ENCODE measurements around the gene LRRK2.

Gene LRRK2

GRCh38 chr12:40204337-40204736 lies 20.5 kb upstream of the LRRK2 start:
- H4K20me1 ChIP-seq (ENCODE audit: insufficient read depth, low read length, poor library complexity, severe bottlenecking): no peaks in the 10 kb centered on the region
- H3K4me2 ChIP-seq (ENCODE audit: low read depth, low read length, poor library complexity, severe bottlenecking): no peak overlapping the region
- H3K9ac ChIP-seq (ENCODE audit: low read depth, low read length, poor library complexity, severe bottlenecking): no peak overlapping the region
- H3K9me2 ChIP-seq (replicated peaks; ENCODE audit: low read depth, low read length): no peaks in the 10 kb centered on the region
- H3F3A ChIP-seq (ENCODE audit: low read depth): no peaks in the 10 kb centered on the region
- H2AFZ ChIP-seq (ENCODE audit: low read length): no peak overlapping the region
- H3K4me1 ChIP-seq (ENCODE audit: insufficient read depth, low read length, poor library complexity, severe bottlenecking): no peaks in the 10 kb centered on the region
- no peaks in the 10 kb centered on the region for H3K9me3 ChIP-seq (ENCODE audit: insufficient read depth, low read depth, low read length)
- H3K4me3 ChIP-seq (ENCODE audit: low read length, poor library complexity, severe bottlenecking): no peak overlapping the region
- no peaks in the 10 kb centered on the region for H3K27me3 ChIP-seq (ENCODE audit: insufficient read depth, low read length, poor library complexity, severe bottlenecking)
- H3K36me3 ChIP-seq (ENCODE audit: insufficient read depth, low read length): no peaks in the 10 kb centered on the region
- no peaks in the 10 kb centered on the region for H3K79me2 ChIP-seq (ENCODE audit: insufficient read depth, low read length)
- TF ChIP-seq EZH2phosphoT487 (IDR thresholded peaks at IDR 0.05; ENCODE audit: borderline replicate concordance) (no peak), CTCF (conservative IDR thresholded peaks at IDR 0.05; ENCODE audit: low read length) (no peak)

- no peaks in the 10 kb centered on the region for H3F3A ChIP-seq (ENCODE audit: low read depth)
- no peak overlapping the region for H3K9ac ChIP-seq (ENCODE audit: low read depth, low read length, poor library complexity, severe bottlenecking)
- H3K9me2 ChIP-seq (replicated peaks; ENCODE audit: low read depth, low read length): no peaks in the 10 kb centered on the region
- H3K4me2 ChIP-seq (ENCODE audit: low read depth, low read length, poor library complexity, severe bottlenecking): no peak overlapping the region
- H4K20me1 ChIP-seq (ENCODE audit: insufficient read depth, low read length, poor library complexity, severe bottlenecking): no peaks in the 10 kb centered on the region
- no peaks in the 10 kb centered on the region for H3K27me3 ChIP-seq (ENCODE audit: insufficient read depth, low read length, poor library complexity, severe bottlenecking)
- no peaks in the 10 kb centered on the region for H3K36me3 ChIP-seq (ENCODE audit: insufficient read depth, low read length)
- H3K9me3 ChIP-seq (ENCODE audit: insufficient read depth, low read depth, low read length): no peaks in the 10 kb centered on the region
- TF ChIP-seq CTCF (conservative IDR thresholded peaks at IDR 0.05; ENCODE audit: low read length) (no peak), EZH2phosphoT487 (IDR thresholded peaks at IDR 0.05; ENCODE audit: borderline replicate concordance) (no peak)
- H3K79me2 ChIP-seq (ENCODE audit: insufficient read depth, low read length): no peaks in the 10 kb centered on the region
- no peak overlapping the region for H3K4me3 ChIP-seq (ENCODE audit: low read length, poor library complexity, severe bottlenecking)
- H2AFZ ChIP-seq (ENCODE audit: low read length): no peak overlapping the region
- H3K4me1 ChIP-seq (ENCODE audit: insufficient read depth, low read length, poor library complexity, severe bottlenecking): no peaks in the 10 kb centered on the region
Observed at GRCh38 chr12:40207551-40207950, 17.2 kb upstream of the LRRK2 start.

GRCh38 chr12:40208707-40209446 lies 15.9 kb upstream of the LRRK2 start:
- Histone ChIP-seq H3F3A (ENCODE audit: low read depth) (no peaks in the 10 kb centered on the region), H3K36me3 (ENCODE audit: insufficient read depth, low read length) (no peaks in the 10 kb centered on the region), H3K4me2 (ENCODE audit: low read depth, low read length, poor library complexity, severe bottlenecking) (no peak overlapping the region), H3K9me3 (ENCODE audit: insufficient read depth, low read depth, low read length) (no peaks in the 10 kb centered on the region), H4K20me1 (ENCODE audit: insufficient read depth, low read length, poor library complexity, severe bottlenecking) (no peaks in the 10 kb centered on the region), H3K9me2 (replicated peaks; ENCODE audit: low read depth, low read length) (no peaks in the 10 kb centered on the region), H2AFZ (ENCODE audit: low read length) (no peak overlapping the region), H3K4me1 (ENCODE audit: insufficient read depth, low read length, poor library complexity, severe bottlenecking) (no peaks in the 10 kb centered on the region), H3K4me3 (ENCODE audit: low read length, poor library complexity, severe bottlenecking) (no peak overlapping the region), H3K27me3 (ENCODE audit: insufficient read depth, low read length, poor library complexity, severe bottlenecking) (no peaks in the 10 kb centered on the region), H3K79me2 (ENCODE audit: insufficient read depth, low read length) (no peaks in the 10 kb centered on the region), H3K9ac (ENCODE audit: low read depth, low read length, poor library complexity, severe bottlenecking) (no peak overlapping the region)
- no peak for TF ChIP-seq CTCF (conservative IDR thresholded peaks at IDR 0.05; ENCODE audit: low read length)
- TF ChIP-seq EZH2phosphoT487 (IDR thresholded peaks at IDR 0.05; ENCODE audit: borderline replicate concordance): no peak
